ENCODE results near the gene ZNF414. TPM values are rescaled to one million over a fixed set of nuclear protein-coding genes. Genes with fewer than 3 reads are reported as not detected.
"Not testable (repeated sequence)": the region's sequence is repeated elsewhere in the genome, so short reads cannot be mapped to it uniquely, and the experiment has no call there.

The ZNF414 gene
- 10 to 100 TPM in 4 of 6 donors, 1 to 10 TPM in 2; 7.4 to 25.5 (median 11.7) TPM for polyA plus RNA-seq (ENCODE audit: low read depth in 6 of 6)

GRCh38 chr19:8513687-8514504 lies at the start of gene ZNF414:
ZNF414 (minus strand) TSS chr19:8514167; CDS start chr19:8514046, 121 bp downstream.
- Mint-ChIP-seq H3K27me3 (no peaks in the 10 kb centered on the region), H3K27ac (peak within 1 kb of the TSS; percentile 96 to 100 (median 98)), H3K4me1 (peaks cover 21 to 36% (median 31%) of the 10 kb centered on the region in 3 donors), H3K36me3 (no peaks in the 10 kb centered on the region), H3K9me3 (no peaks in the 10 kb centered on the region), H3K4me3 (peak within 1 kb of the TSS; percentile 88 to 98 (median 96))
- DNase-seq (peak; percentile 98), ATAC-seq (ENCODE audit: low read depth in 2 of 2) (peak; percentile 91)

GRCh38 chr19:8561075-8561764 lies 47.3 kb upstream of the ZNF414 start:
- Mint-ChIP-seq H3K36me3 (no peaks in the 10 kb centered on the region), H3K9me3 (no peaks in the 10 kb centered on the region), H3K4me1 (peaks cover 23 to 27% (median 26%) of the 10 kb centered on the region in 3 donors), H3K27ac (peak overlapping the region in 3 of 6 donors; percentile 30 to 60 (median 56)), H3K4me3 (no peak overlapping the region), H3K27me3 (no peaks in the 10 kb centered on the region)
- DNase-seq: no peak
- ATAC-seq (ENCODE audit: low read depth in 2 of 2): no peak

- no peaks in the 10 kb centered on the region for H3K9me3 Mint-ChIP-seq
- H3K36me3 Mint-ChIP-seq: peaks cover 0 to 10% of the 10 kb centered on the region in 2 donors
- peaks cover 14 to 22% (median 18%) of the 10 kb centered on the region in 3 donors for H3K4me1 Mint-ChIP-seq
- ATAC-seq (ENCODE audit: low read depth in 2 of 2) (no peak), DNase-seq (no peak)
- H3K27me3 Mint-ChIP-seq: no peaks in the 10 kb centered on the region
- no peak overlapping the region for H3K4me3 Mint-ChIP-seq
- H3K27ac Mint-ChIP-seq: peak overlapping the region in 3 of 6 donors; percentile 15 to 85 (median 78)
These were observed 44.4 kb upstream of the ZNF414 start for GRCh38 chr19:8558325-8558724.

GRCh38 chr19:8557642-8558238 lies 43.8 kb upstream of the ZNF414 start:
- peak overlapping the region in 1 of 8 donors; percentile 47 for H3K4me3 Mint-ChIP-seq
- peaks cover 14 to 22% (median 18%) of the 10 kb centered on the region in 3 donors for H3K4me1 Mint-ChIP-seq
- no peak for ATAC-seq (ENCODE audit: low read depth in 2 of 2)
- H3K36me3 Mint-ChIP-seq: peaks cover 0 to 14% of the 10 kb centered on the region in 2 donors
- DNase-seq: no peak
- H3K27ac Mint-ChIP-seq: peak overlapping the region in 4 of 6 donors; percentile 47 to 92 (median 75)
- no peaks in the 10 kb centered on the region for H3K27me3 Mint-ChIP-seq
- no peaks in the 10 kb centered on the region for H3K9me3 Mint-ChIP-seq

GRCh38 chr19:8553729-8554128 lies 39.8 kb upstream of the ZNF414 start:
- H3K4me3 Mint-ChIP-seq; DNase-seq; ATAC-seq (ENCODE audit: low read depth in 2 of 2); H3K27me3 Mint-ChIP-seq; H3K9me3 Mint-ChIP-seq: not testable (repeated sequence)
- peak overlapping the region in 1 of 6 donors; percentile 49 for H3K27ac Mint-ChIP-seq
- H3K4me1 Mint-ChIP-seq: peaks cover 9 to 11% (median 9%) of the 10 kb centered on the region in 3 donors
- peaks cover 0 to 22% of the 10 kb centered on the region in 2 donors for H3K36me3 Mint-ChIP-seq

GRCh38 chr19:8552810-8553209 lies 38.8 kb upstream of the ZNF414 start:
- Mint-ChIP-seq H3K27me3 (no peaks in the 10 kb centered on the region), H3K9me3 (no peaks in the 10 kb centered on the region), H3K4me3 (peak overlapping the region in 1 of 8 donors; percentile 61), H3K4me1 (peaks cover under 1 to 2% (median 2%) of the 10 kb centered on the region in 3 donors), H3K36me3 (peaks cover 0 to 22% of the 10 kb centered on the region in 2 donors), H3K27ac (peak overlapping the region in 1 of 6 donors; percentile 52)
- ATAC-seq (ENCODE audit: low read depth in 2 of 2): no peak
- no peak for DNase-seq

- H3K27me3 Mint-ChIP-seq: no peaks in the 10 kb centered on the region
- no peak for DNase-seq
- ATAC-seq (ENCODE audit: low read depth in 2 of 2): no peak
- peaks cover 0 to 22% of the 10 kb centered on the region in 2 donors for H3K36me3 Mint-ChIP-seq
- no peak overlapping the region for H3K27ac Mint-ChIP-seq
- no peak overlapping the region for H3K4me3 Mint-ChIP-seq
- H3K4me1 Mint-ChIP-seq: no peaks in the 10 kb centered on the region
- H3K9me3 Mint-ChIP-seq: no peaks in the 10 kb centered on the region
These were observed 36.1 kb upstream of the ZNF414 start for GRCh38 chr19:8550070-8550469.

- no peaks in the 10 kb centered on the region for H3K27me3 Mint-ChIP-seq
- ATAC-seq (ENCODE audit: low read depth in 2 of 2): no peak
- DNase-seq: no peak
- no peaks in the 10 kb centered on the region for H3K9me3 Mint-ChIP-seq
- no peaks in the 10 kb centered on the region for H3K4me1 Mint-ChIP-seq
- H3K4me3 Mint-ChIP-seq: no peak overlapping the region
- no peak overlapping the region for H3K27ac Mint-ChIP-seq
- peaks cover 0 to 6% of the 10 kb centered on the region in 2 donors for H3K36me3 Mint-ChIP-seq
These were observed 31.8 kb upstream of the ZNF414 start for GRCh38 chr19:8545743-8546142.

GRCh38 chr19:8544168-8544567 lies 30.2 kb upstream of the ZNF414 start:
- Mint-ChIP-seq H3K4me1 (no peaks in the 10 kb centered on the region), H3K36me3 (peaks cover 0 to 6% of the 10 kb centered on the region in 2 donors), H3K27ac (no peak overlapping the region), H3K4me3 (no peak overlapping the region), H3K27me3 (no peaks in the 10 kb centered on the region), H3K9me3 (no peaks in the 10 kb centered on the region)
- no peak for DNase-seq
- no peak for ATAC-seq (ENCODE audit: low read depth in 2 of 2)

GRCh38 chr19:8539621-8540149 lies 25.7 kb upstream of the ZNF414 start:
- Mint-ChIP-seq H3K4me3 (no peak overlapping the region), H3K27ac (no peak overlapping the region), H3K9me3 (no peaks in the 10 kb centered on the region), H3K36me3 (peaks cover 5 to 16% of the 10 kb centered on the region in 2 donors), H3K4me1 (no peaks in the 10 kb centered on the region), H3K27me3 (no peaks in the 10 kb centered on the region)
- ATAC-seq (ENCODE audit: low read depth in 2 of 2) (no peak), DNase-seq (no peak)

- Mint-ChIP-seq H3K36me3 (peaks cover 5 to 10% of the 10 kb centered on the region in 2 donors), H3K27ac (no peak overlapping the region), H3K9me3 (no peaks in the 10 kb centered on the region), H3K4me3 (no peak overlapping the region), H3K4me1 (no peaks in the 10 kb centered on the region), H3K27me3 (no peaks in the 10 kb centered on the region)
- ATAC-seq (ENCODE audit: low read depth in 2 of 2) (no peak), DNase-seq (no peak)
These were observed 23.1 kb upstream of the ZNF414 start for GRCh38 chr19:8537099-8537498.

- no peak for ATAC-seq (ENCODE audit: low read depth in 2 of 2)
- peaks cover 5 to 10% of the 10 kb centered on the region in 2 donors for H3K36me3 Mint-ChIP-seq
- H3K27ac Mint-ChIP-seq: no peak overlapping the region
These were observed 22.3 kb upstream of the ZNF414 start for GRCh38 chr19:8536282-8536681.

GRCh38 chr19:8532225-8532624 lies 18.3 kb upstream of the ZNF414 start:
- Mint-ChIP-seq H3K4me3 (no peak overlapping the region), H3K27ac (peak overlapping the region in 2 of 6 donors; percentile 48 to 49), H3K9me3 (no peaks in the 10 kb centered on the region), H3K4me1 (no peaks in the 10 kb centered on the region), H3K27me3 (no peaks in the 10 kb centered on the region), H3K36me3 (peaks cover 19 to 32% of the 10 kb centered on the region in 2 donors)
- no peak for ATAC-seq (ENCODE audit: low read depth in 2 of 2)
- DNase-seq: no peak

More at GRCh38 chr19:8536282-8536681, 22.3 kb upstream of the ZNF414 start:
- DNase-seq: no peak
- no peaks in the 10 kb centered on the region for H3K27me3 Mint-ChIP-seq
- H3K4me1 Mint-ChIP-seq: no peaks in the 10 kb centered on the region
- H3K9me3 Mint-ChIP-seq: no peaks in the 10 kb centered on the region
- no peak overlapping the region for H3K4me3 Mint-ChIP-seq

Measured in naive B cell (primary cell).